HepG2 (cell line): ENCODE measurements around the gene ZNF618. TPM values are rescaled to one million over a fixed set of nuclear protein-coding genes. Genes with fewer than 3 reads are reported as not detected.

Experiments
- ATAC-seq: fragments of 200-7000 bp; cut with Tn5 transposase; 3 replicates; pipeline ENCODE4 v1.9.1; 2020; ENCODE audit warnings: mild to moderate bottlenecking, moderate library complexity
- BruUV-seq: library from RNA; stranded (reverse); fragments of 400-500 nt; replicated peaks from 2 replicates; lab custom pipeline; 2021; lab: Mats Ljungman, UMichigan
- CTCF ChIA-PET: fragments of 300-600 bp; formaldehyde crosslinking; extraction: SDS; loops from one replicate; lab custom pipeline; 2021; ENCODE audit warnings: low total read pairs, inconsistent platforms, low intra/inter-chr PET ratio; lab: Yijun Ruan, JAX
- POLR2A ChIA-PET: fragments of 350-600 bp; sonication (Branson Sonifier 250); formaldehyde crosslinking; loops from one replicate; lab custom pipeline; 2020; ENCODE audit warnings: antibody characterized with exemption, inconsistent platforms; lab: Yijun Ruan, JAX
- DNase-seq: peaks from one replicate; pipeline ENCODE4 v3.0.0-alpha.2; 2015; ENCODE audit warnings: low spot score
- FAIRE-seq: peaks from 3 replicates; lab custom pipeline; 2011; peaks lifted over from hg19 to GRCh38; lab: Jason Lieb, UNC
- H2AFZ ChIP-seq: one replicate; pipeline ENCODE4 v1.6.1; 2011; ENCODE audit warnings: low read length, inconsistent platforms
- H3K27ac ChIP-seq: fragments of 300-600 bp; 3 replicates; pipeline ENCODE4 v1.8.0; 2011; ENCODE audit warnings: mixed run types, mild to moderate bottlenecking, mixed read lengths, low read length, inconsistent platforms; ENCODE audit not compliant: insufficient read depth; ENCODE audit errors: extremely low read length
- H3K27me3 ChIP-seq, 2 experiments: fragments of 200-600 bp in 1 of 2; 2 replicates in 1 of 2; 3 replicates in 1 of 2; pipeline versions ENCODE4 v1.6.0 to v1.8.0; 2011; ENCODE audit warnings: low read length in 2 of 2, mild to moderate bottlenecking in 2 of 2, moderate library complexity in 2 of 2, inconsistent platforms in 1 of 2; ENCODE audit not compliant: insufficient read depth in 2 of 2, control insufficient read depth in 1 of 2
- H3K36me3 ChIP-seq, 2 experiments: fragments of 200-600 bp in 1 of 2; replicated peaks in 1 of 2; 2 replicates in 1 of 2; 3 replicates in 1 of 2; pipeline versions ENCODE4 v1.5.1 to v1.8.0; 2011; ENCODE audit warnings: low read length in 2 of 2, inconsistent platforms in 1 of 2; ENCODE audit not compliant: insufficient read depth in 2 of 2, control insufficient read depth in 1 of 2
- H3K4me1 ChIP-seq: 2 replicates; pipeline ENCODE4 v1.5.1; 2012; ENCODE audit warnings: low read length, inconsistent platforms; ENCODE audit not compliant: insufficient read depth
- H3K4me2 ChIP-seq: 2 replicates; pipeline ENCODE4 v1.6.0; 2011; ENCODE audit warnings: low read depth, low read length, inconsistent platforms
- H3K4me3 ChIP-seq, 3 experiments: fragments of 200-600 bp in 1 of 3; sonication (generic), shearing (Covaris generic) in 1 of 3; replicated peaks in 1 of 3; 2 replicates each; pipeline ENCODE4 v1.5.1; 2011 to 2016; ENCODE audit warnings: low read length in 3 of 3, inconsistent platforms in 2 of 3, low read depth in 2 of 3, mild to moderate bottlenecking in 2 of 3, control low read depth in 1 of 3, mixed read lengths in 1 of 3; ENCODE audit not compliant: insufficient read depth in 1 of 3
- H3K79me2 ChIP-seq: one replicate; pipeline ENCODE4 v1.6.1; 2011; ENCODE audit warnings: low read length, inconsistent platforms; ENCODE audit not compliant: insufficient read depth
- H3K9ac ChIP-seq: 2 replicates; pipeline ENCODE4 v1.6.0; 2011; ENCODE audit warnings: mild to moderate bottlenecking, low read depth, low read length, inconsistent platforms; ENCODE audit not compliant: insufficient read depth
- H3K9me3 ChIP-seq: 2 replicates; pipeline ENCODE4 v1.5.1; 2012; ENCODE audit warnings: mild to moderate bottlenecking, low read length
- H4K20me1 ChIP-seq: 2 replicates; pipeline ENCODE4 v1.6.0; 2011; ENCODE audit warnings: inconsistent platforms, mild to moderate bottlenecking, low read length, moderate library complexity; ENCODE audit not compliant: insufficient read depth
- CEBPZ ChIP-seq: IDR thresholded peaks from 2 replicates; pipeline ENCODE4 v1.6.1; 2012; ENCODE audit warnings: low read length, improper control_type of control experiment
- HES4 ChIP-seq: sonication (generic); formaldehyde crosslinking; IDR thresholded peaks from 2 replicates; pipeline ENCODE4 v1.9.0; 2021; ENCODE audit warnings: mild to moderate bottlenecking, missing genetic modification reagents, borderline replicate concordance
- IRF1 ChIP-seq: sonication (generic); formaldehyde crosslinking; IDR thresholded peaks from 2 replicates; pipeline ENCODE4 v1.4.0; 2020; ENCODE audit warnings: low read depth, mild to moderate bottlenecking, missing genetic modification reagents
- ISX ChIP-seq: sonication (generic); formaldehyde crosslinking; conservative IDR thresholded peaks from 2 replicates; pipeline ENCODE4 v1.5.0; 2020; ENCODE audit warnings: missing genetic modification reagents
- KMT2A ChIP-seq: sonication (generic); formaldehyde crosslinking; IDR thresholded peaks from 2 replicates; pipeline ENCODE4 v1.4.0; 2020; ENCODE audit warnings: missing genetic modification reagents
- MNT ChIP-seq: fragments of 450-650 bp; IDR thresholded peaks from 2 replicates; pipeline ENCODE4 v1.6.1; 2016
- PHF5A ChIP-seq: IDR thresholded peaks from one replicate; pipeline ENCODE4 v1.6.1; 2018; ENCODE audit warnings: low read depth, missing genetic modification reagents; ENCODE audit not compliant: unreplicated experiment
- POLR2AphosphoS2 ChIP-seq: IDR thresholded peaks from 2 replicates; pipeline ENCODE4 v1.6.1; 2011; ENCODE audit warnings: low read depth, low read length, improper control_type of control experiment
- TBX2 ChIP-seq: sonication (generic); formaldehyde crosslinking; IDR thresholded peaks from 2 replicates; pipeline ENCODE4 v1.5.0; 2020; ENCODE audit warnings: missing genetic modification reagents, mild to moderate bottlenecking, borderline replicate concordance
- ZBTB7B ChIP-seq: sonication (generic); formaldehyde crosslinking; IDR thresholded peaks from 2 replicates; pipeline ENCODE4 v1.4.0; 2020; ENCODE audit warnings: missing genetic modification reagents
- ZNF180 ChIP-seq: sonication (generic); formaldehyde crosslinking; IDR thresholded peaks from 2 replicates; pipeline ENCODE4 v1.4.0; 2020; ENCODE audit warnings: low read depth, missing genetic modification reagents, borderline replicate concordance
- ZNF513 ChIP-seq: sonication (generic); formaldehyde crosslinking; conservative IDR thresholded peaks from 2 replicates; pipeline ENCODE4 v1.5.0; 2020; ENCODE audit warnings: missing genetic modification reagents
- ZNF572 ChIP-seq: sonication (generic); formaldehyde crosslinking; IDR thresholded peaks from 2 replicates; pipeline ENCODE4 v1.5.1; 2020; ENCODE audit warnings: mild to moderate bottlenecking, missing genetic modification reagents
- ZNF605 ChIP-seq: sonication (generic); formaldehyde crosslinking; IDR thresholded peaks from 2 replicates; pipeline ENCODE4 v1.8.0; 2022; ENCODE audit warnings: mild to moderate bottlenecking, missing genetic modification reagents
- ZNF773 ChIP-seq: sonication (generic); formaldehyde crosslinking; IDR thresholded peaks from 2 replicates; pipeline ENCODE4 v1.4.0; 2020; ENCODE audit warnings: missing genetic modification reagents, borderline replicate concordance
- ZNF883 ChIP-seq: sonication (generic); formaldehyde crosslinking; IDR thresholded peaks from 2 replicates; pipeline ENCODE4 v1.5.1; 2020; ENCODE audit warnings: mild to moderate bottlenecking, missing genetic modification reagents; ENCODE audit errors: not compliant biosample characterization
- WGBS: methylation state at CpG from one replicate; pipeline ENCODE4 v1.1.6; 2017; ENCODE audit warnings: low lambda C conversion rate; 5-methylcytosine and 5-hydroxymethylcytosine counted together
- in situ Hi-C: cut with HindIII; loops from 2 replicates; pipeline ENCODE4 v1.10.0; 2017; ENCODE audit warnings: low pct_unique_long_range_greater_than_20kb; ENCODE audit not compliant: extremely low pct_ligation_motif_present
- intact Hi-C: fragments of 100-400 bp; cut with micrococcal nuclease; formaldehyde crosslinking; loops from one replicate; pipeline ENCODE4 v1.10.0; 2022; ENCODE audit not compliant: unreplicated experiment
- polyA plus RNA-seq, 8 experiments: library from polyadenylated mRNA; depleted of rRNA in 3 of 8; stranded (reverse) in 7 of 8; unstranded in 1 of 8; fragments of >200 nt; fragmentation: Illumina TruSeq in 4 of 8; extraction: Trizol in 4 of 8; gene quantifications; 2 replicates each; pipeline versions ENCODE4 v1.2.1 to v1.2.3, GENCODE V29; 2011 to 2016; ENCODE audit warnings: low read depth in 4 of 8, missing spikeins in 1 of 8, mixed read lengths in 1 of 8; ENCODE audit not compliant: insufficient read depth in 1 of 8
- total RNA-seq, 5 experiments: library from RNA; depleted of rRNA; stranded (reverse); fragments of >200 nt; fragmentation: Illumina TruSeq; extraction: Trizol; gene quantifications; 2 replicates each; pipeline ENCODE4 v1.2.3, GENCODE V29; 2016; ENCODE audit warnings: low read depth in 1 of 5

Gene ZNF618
- total and polyA plus RNA-seq, 2 of the 13 experiments (the other 11 are each of a cell fraction or from before 2014, with no cell fraction given): 0.07 TPM

- TF ChIP-seq IRF1: no peak
- TF ChIP-seq ISX (CRISPR knock-in tag): no peak
- TF ChIP-seq ZBTB7B (CRISPR knock-in tag): no peak
- no peak for TF ChIP-seq ZNF572 (CRISPR knock-in tag)
- TF ChIP-seq TBX2 (CRISPR knock-in tag): no peak
- TF ChIP-seq KMT2A (CRISPR knock-in tag): no peak
- no peak for TF ChIP-seq ZNF180 (CRISPR knock-in tag)
- TF ChIP-seq HES4 (CRISPR knock-in tag): no peak
- TF ChIP-seq ZNF883: no peak
Measured at GRCh38 chr9:113913426-113914195, 37.5 kb downstream of the ZNF618 start (continued).

- in situ Hi-C loops: no loop called here
- 0% methylated on average over 2 of the region's 2 CpGs for WGBS
- H3K4me3 ChIP-seq: no peak overlapping the region
- DNase-seq (no peak), FAIRE-seq (no peak), ATAC-seq (no peak)
- intact Hi-C loops: no loop called here
- H3K9ac ChIP-seq: no peak overlapping the region
- no peaks in the 10 kb centered on the region for H4K20me1 ChIP-seq
- CTCF ChIA-PET: no interaction called here
- no peak overlapping the region for H3K27ac ChIP-seq
- H3K36me3 ChIP-seq: no peaks in the 10 kb centered on the region
- H3K4me1 ChIP-seq: no peaks in the 10 kb centered on the region
- H3K79me2 ChIP-seq: no peaks in the 10 kb centered on the region
- POLR2A ChIA-PET: no interaction called here
- H3K4me2 ChIP-seq: no peak overlapping the region
- no TSS peak for BruUV-seq
- H2AFZ ChIP-seq: no peak overlapping the region
- no peaks in the 10 kb centered on the region for H3K9me3 ChIP-seq
- H3K27me3 ChIP-seq: peaks cover 0 to 5% of the 10 kb centered on the region in 2 experiments; a peak in 1 of 5 replicates
- TF ChIP-seq ZNF513 (CRISPR knock-in tag): no peak
- TF ChIP-seq MNT: no peak
- no peak for TF ChIP-seq PHF5A
- no peak for TF ChIP-seq ZNF773 (CRISPR knock-in tag)
- TF ChIP-seq CEBPZ: no peak
- no peak for TF ChIP-seq POLR2AphosphoS2
- TF ChIP-seq ZNF605: no peak
- TF ChIP-seq ZNF180 (CRISPR knock-in tag): no peak
Measured at GRCh38 chr9:113914517-113914916, 38.4 kb downstream of the ZNF618 start.
